WI38 (cell line): ENCODE data around the gene EPGN.

ENCODE experiments used
- H3K4me3 ChIP-seq: 2 replicates; pipeline ENCODE4 v1.5.1; 2011; ENCODE audit warnings: low read depth, mild to moderate bottlenecking, control low read depth, low read length
- CTCF ChIP-seq: IDR thresholded peaks from 2 replicates; pipeline ENCODE4 v1.5.1; 2012; ENCODE audit warnings: low read depth, mild to moderate bottlenecking, control low read depth, low read length

EPGN gene

DNA sequence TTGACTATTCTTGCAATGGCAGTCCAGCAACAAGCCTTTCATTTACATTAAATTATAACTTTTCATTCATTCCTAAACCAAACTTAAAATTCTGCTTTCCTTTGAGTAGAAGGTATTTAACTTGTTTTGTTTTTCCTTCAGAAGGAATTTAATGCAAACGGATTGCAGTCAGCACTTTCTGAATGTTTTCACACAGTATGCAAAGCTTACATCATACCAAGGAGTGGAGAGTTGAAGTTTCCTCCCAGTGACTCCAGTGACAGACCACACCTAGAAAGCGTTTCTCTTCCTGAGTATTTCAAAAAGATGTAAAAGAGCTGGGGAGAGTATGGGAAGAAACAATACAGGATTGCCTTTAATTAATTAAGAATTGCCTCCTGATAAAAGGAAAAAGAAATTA, 8.1 kb downstream of the EPGN start:
- no peak overlapping the region for H3K4me3 ChIP-seq
- no peak for TF ChIP-seq CTCF

GRCh38 chr4:74317616-74318246, 9.5 kb downstream of the EPGN start:
- H3K4me3 ChIP-seq = no peak overlapping the region
- no peak for TF ChIP-seq CTCF

DNA sequence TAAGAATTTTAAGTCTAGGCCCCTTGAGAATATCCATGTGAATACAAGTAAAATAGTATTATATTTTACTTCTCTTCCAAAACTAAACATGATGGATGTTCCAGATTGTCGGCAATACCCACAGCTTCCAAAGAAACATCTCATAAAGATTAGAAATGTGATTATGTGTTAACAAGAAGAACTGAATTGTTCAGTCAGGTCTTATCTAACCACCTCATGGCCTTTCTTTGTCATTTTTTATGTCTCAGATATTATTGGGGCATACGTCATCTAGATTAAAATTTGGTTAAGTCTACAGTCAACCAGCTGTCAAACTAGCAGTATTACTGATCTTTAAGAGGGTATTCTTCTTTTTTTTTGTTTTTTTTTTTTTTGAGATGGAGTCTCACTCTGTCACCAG, 10.0 kb downstream of the EPGN start:
- no peak overlapping the region for H3K4me3 ChIP-seq
- TF ChIP-seq CTCF = no peak

DNA sequence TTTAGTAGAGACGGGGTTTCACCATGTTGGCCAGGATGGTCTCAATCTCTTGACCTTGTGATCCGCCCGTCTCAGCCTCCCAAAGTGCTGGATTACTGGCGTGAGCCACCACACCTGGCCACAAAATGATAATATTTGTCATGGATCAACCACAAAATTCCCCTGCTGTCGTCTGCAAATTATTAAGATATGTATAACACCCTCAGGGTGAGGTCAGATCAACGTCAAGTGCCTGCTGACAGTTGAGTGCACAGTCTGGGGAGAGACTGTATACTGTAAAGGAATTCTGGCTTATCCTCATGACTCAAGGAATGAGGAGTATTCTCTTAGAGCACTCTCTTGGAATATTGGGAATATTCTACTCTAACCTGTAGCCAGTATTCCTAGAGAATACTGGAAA, 11.2 kb downstream of the EPGN start:
- H3K4me3 ChIP-seq = no peak overlapping the region
- TF ChIP-seq CTCF = no peak

DNA sequence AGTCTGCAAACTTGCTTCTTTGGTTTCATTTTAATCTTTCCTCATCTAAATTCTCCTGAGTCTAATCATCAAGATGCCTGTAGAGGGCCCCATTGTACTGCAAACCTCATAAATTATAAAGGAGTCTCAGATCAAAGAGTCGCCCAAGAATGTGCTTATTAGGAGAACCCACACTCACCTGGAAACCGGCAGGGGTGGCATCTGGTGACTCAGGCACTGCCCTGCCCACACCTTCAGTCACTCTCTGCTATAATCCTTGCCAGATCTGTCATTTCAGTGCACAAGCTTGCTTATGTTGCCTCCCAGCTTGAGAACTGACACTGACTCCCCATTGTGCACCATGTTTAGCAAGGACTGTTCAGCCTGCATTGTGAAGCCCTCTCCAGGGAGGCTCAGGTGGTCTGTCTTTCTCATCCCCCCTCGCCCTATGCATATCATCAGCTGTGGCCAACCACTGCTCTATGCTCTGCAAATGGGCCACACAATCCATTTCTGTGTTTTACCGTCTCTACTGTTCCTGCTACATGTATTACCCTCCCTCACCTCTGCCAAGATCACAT, 12.4 kb downstream of the EPGN start:
- peak; percentile 42 for TF ChIP-seq CTCF
- no peak overlapping the region for H3K4me3 ChIP-seq

GRCh38 chr4:74322301-74322700, 14.0 kb downstream of the EPGN start:
- no peak for TF ChIP-seq CTCF
- H3K4me3 ChIP-seq = no peak overlapping the region

- TF ChIP-seq CTCF = no peak
- H3K4me3 ChIP-seq = no peak overlapping the region
These were observed 15.4 kb downstream of the EPGN start for GRCh38 chr4:74323663-74324062.
